ENCODE results near the gene ZNF697.

Gene ZNF697

DNA sequence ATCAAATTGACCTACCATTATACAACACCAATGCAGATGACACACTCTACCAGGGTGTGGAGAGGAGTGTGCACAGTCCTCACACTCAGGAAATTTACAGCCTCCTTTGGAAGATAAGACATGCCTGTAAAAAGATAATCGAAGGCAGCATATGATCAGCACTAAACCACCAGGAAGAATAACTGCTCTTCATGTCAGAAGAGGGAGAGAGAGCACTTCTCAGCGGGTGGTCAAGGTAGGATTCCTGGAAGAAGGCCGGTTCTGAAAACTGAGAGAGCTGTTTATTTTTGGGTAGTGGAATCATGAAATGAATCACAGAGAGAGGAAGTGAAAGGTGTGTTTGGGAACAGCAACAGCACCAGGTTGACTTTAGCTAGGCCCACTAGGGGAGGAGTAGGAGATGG is 14.0 kb upstream of the ZNF697 start:
- DNase-seq (ENCODE audit: low read depth): no peak

- no peak for DNase-seq (ENCODE audit: low read depth)
These were observed 12.4 kb upstream of the ZNF697 start for GRCh38 chr1:119660253-119661083.

- DNase-seq (ENCODE audit: low read depth): no peak
These were observed 11.6 kb upstream of the ZNF697 start for GRCh38 chr1:119659628-119660027.

GRCh38 chr1:119656410-119656955 is 8.4 kb upstream of the ZNF697 start:
- no peak for DNase-seq (ENCODE audit: low read depth)

DNA sequence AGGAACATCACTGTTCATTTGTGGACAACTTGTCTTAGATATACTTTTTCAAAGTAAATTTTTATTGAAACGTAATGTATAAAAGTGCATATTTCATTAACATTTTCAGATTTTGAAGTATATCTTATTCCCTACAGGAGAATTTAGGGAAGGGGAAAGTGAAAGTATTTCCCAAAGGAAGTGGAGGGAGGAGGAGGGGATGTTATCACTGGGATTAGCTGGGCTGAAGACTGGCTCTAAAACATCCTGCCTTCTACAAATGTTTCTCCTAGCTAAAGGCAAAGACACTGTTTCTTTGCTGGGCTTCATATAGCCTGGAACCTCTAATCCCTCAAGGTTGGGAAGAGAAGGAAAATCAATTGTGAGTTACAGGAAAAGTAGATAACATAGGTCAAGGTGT is 7.1 kb upstream of the ZNF697 start:
- DNase-seq (ENCODE audit: low read depth): no peak

DNA sequence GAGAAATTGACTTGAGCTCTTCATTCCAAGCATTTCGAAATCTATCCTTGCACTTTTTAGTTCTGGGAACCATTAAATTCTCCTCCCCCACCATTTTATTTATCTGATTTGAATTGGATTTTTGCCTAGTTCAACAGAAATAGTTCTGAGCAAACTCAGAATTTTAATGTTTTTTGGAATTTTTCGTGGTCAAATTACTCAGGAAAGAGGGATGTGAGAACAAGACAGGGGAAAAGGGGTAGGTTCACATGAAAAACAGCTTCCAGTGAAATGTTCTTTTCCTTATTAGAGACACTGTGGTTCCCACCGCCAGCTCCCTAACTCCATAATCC is 5.7 kb upstream of the ZNF697 start:
- no peak for DNase-seq (ENCODE audit: low read depth)

- no peak for DNase-seq (ENCODE audit: low read depth)
These were observed 5.2 kb upstream of the ZNF697 start for GRCh38 chr1:119653135-119653838.

- DNase-seq (ENCODE audit: low read depth): no peak
These were observed 4.5 kb upstream of the ZNF697 start for GRCh38 chr1:119652587-119652986.

GRCh38 chr1:119651641-119652040 is 3.6 kb upstream of the ZNF697 start:
- DNase-seq (ENCODE audit: low read depth): no peak

- DNase-seq (ENCODE audit: low read depth): no peak
These were observed 3.1 kb upstream of the ZNF697 start for GRCh38 chr1:119651133-119651532.

GRCh38 chr1:119648620-119649004 is 546 bp upstream of the ZNF697 start:
- no peak for DNase-seq (ENCODE audit: low read depth)

GRCh38 chr1:119647228-119647733 is 785 bp downstream of the ZNF697 start:
- no peak for DNase-seq (ENCODE audit: low read depth)

GRCh38 chr1:119646521-119647227 is 1.4 kb downstream of the ZNF697 start:
- no peak for DNase-seq (ENCODE audit: low read depth)

GRCh38 chr1:119639109-119639508 is 9.0 kb downstream of the ZNF697 start:
- DNase-seq (ENCODE audit: low read depth): no peak

- no peak for DNase-seq (ENCODE audit: low read depth)
These were observed 10.4 kb downstream of the ZNF697 start for GRCh38 chr1:119637710-119638109.

DNA sequence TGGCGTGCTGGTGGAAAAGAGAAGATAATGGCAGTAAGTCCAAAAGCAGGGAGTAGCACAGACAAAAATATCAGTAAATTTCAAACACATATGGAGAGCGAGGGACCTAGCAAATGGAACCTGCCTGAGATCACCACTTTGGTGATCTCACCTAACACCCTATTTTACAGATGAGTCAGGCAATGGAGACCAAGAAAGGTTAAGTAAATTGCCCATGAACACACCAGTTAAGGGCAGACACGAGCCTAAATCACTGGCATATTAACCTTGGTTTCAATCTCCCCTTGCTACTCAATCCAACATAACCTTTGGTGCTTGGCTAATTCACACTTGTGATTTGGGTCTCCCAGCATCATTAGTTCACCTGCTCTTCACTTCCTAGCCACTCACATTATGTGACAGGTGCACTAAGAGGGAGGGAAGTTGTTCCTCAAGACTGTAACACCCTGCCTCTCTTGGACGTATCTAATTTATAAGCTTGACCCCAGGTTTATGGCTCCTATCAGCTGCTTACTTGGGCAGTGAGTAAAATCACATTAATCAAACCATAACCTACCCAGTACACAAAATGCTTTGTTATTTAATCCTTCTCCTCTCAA is 11.5 kb downstream of the ZNF697 start:
- DNase-seq (ENCODE audit: low read depth): no peak

GRCh38 chr1:119635811-119636390 is 12.2 kb downstream of the ZNF697 start:
- no peak for DNase-seq (ENCODE audit: low read depth)

DNA sequence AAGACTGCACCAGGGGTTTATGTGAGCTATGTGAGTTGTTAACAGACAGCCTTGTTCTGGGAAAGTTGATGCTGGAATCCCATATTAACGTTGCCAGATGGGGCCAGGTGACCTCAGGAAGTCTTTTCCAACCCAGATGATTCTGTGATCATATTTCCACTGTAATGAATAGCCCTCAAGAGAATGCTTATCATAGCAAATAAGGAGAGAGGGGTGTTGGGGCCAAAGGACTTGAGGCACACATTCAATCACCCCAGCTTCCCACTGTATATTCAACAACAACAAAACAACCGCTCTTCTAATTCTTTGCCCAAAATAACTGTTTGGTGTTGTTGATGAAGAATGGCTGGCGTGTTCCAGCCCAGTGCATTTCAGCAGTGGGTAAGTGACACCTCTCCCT is 14.1 kb downstream of the ZNF697 start:
- DNase-seq (ENCODE audit: low read depth): no peak

GRCh38 chr1:119633575-119633974 is 14.5 kb downstream of the ZNF697 start:
- DNase-seq (ENCODE audit: low read depth): no peak

DNA sequence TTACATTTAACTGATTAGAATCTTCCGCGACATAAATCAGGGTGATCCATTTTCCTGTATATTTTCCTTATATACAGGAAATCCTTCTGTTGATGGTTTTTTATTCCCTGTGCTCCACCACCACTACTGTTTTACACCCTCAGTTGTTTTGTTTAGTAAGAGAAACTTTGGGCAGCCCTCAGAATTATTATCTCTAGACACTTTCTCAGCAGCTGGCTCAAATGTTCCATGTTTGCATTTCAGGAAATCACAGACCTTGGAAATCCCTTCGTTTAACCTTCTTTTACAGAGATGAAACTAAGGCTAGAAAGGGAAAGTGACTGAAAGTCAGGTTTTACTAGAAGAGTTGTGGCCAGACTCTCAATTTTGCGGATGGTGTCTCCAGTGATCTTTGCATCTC is 15.2 kb downstream of the ZNF697 start:
- no peak for DNase-seq (ENCODE audit: low read depth)

DNA sequence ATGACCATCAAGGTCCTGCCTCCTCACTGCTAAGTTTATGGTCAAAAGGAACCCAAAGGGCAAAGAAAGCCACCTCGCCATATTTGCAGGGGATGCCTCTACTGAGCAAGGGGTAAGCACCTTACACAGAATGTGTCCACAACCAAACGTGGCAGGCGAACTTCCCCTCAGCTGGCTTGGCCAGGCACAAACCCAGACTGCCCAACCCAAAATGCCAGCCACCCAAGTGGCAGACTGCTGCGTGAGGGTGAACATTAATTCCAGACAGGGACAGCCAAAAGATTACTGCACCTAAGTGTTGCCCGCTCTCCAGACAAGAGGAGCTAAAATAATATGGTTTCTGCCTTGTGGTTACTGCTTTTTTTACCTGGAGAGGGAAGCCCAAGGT is 16.0 kb downstream of the ZNF697 start:
- no peak for DNase-seq (ENCODE audit: low read depth)
